Measurements from ENCODE around the gene LIMA1.

DNA sequence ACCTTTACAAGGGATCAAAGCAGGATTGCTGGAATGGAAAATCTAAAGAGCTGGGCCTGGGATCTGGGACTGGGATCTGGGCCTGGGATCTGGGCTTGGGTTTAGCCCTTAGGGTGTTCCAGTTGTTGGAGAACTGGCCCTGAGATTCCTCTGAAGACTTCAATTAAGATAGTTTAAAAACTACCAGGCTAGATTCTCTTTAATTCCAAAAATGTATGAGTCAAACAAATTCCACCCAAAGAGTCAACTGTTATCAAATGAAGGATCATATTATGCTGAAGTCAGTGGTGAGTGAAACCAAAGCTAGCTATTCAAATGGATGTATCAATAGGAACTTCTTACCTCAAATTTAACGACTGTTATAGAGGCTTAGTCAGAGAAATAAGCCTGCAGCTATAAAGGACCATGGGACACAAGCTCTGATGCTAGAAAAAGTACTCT is 40.5 kb downstream of the LIMA1 start:
- TF ChIP-seq, protein P1, sequence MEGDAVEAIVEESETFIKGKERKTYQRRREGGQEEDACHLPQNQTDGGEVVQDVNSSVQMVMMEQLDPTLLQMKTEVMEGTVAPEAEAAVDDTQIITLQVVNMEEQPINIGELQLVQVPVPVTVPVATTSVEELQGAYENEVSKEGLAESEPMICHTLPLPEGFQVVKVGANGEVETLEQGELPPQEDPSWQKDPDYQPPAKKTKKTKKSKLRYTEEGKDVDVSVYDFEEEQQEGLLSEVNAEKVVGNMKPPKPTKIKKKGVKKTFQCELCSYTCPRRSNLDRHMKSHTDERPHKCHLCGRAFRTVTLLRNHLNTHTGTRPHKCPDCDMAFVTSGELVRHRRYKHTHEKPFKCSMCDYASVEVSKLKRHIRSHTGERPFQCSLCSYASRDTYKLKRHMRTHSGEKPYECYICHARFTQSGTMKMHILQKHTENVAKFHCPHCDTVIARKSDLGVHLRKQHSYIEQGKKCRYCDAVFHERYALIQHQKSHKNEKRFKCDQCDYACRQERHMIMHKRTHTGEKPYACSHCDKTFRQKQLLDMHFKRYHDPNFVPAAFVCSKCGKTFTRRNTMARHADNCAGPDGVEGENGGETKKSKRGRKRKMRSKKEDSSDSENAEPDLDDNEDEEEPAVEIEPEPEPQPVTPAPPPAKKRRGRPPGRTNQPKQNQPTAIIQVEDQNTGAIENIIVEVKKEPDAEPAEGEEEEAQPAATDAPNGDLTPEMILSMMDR (IDR thresholded peaks at IDR 0.05), result no peak
- no peak for TF ChIP-seq POLR2A (IDR thresholded peaks at IDR 0.05)
